GM12892 (cell line): Measurements from ENCODE around the gene CGB8.

Experiments
- POLR2A ChIP-seq: IDR thresholded peaks from 2 replicates; pipeline ENCODE4 v1.6.1; 2011; ENCODE audit warnings: low read depth, low read length, control low read depth
- POLR2AphosphoS5 ChIP-seq: IDR thresholded peaks from 2 replicates; pipeline ENCODE4 v1.6.1; 2011; ENCODE audit warnings: low read depth, low read length, control low read depth
- TAF1 ChIP-seq: IDR thresholded peaks from 2 replicates; pipeline ENCODE4 v1.6.1; 2011; ENCODE audit warnings: low read depth, mild to moderate bottlenecking, control low read depth, low read length, borderline replicate concordance

- TF ChIP-seq POLR2A: no peak
- no peak for TF ChIP-seq TAF1
- TF ChIP-seq POLR2AphosphoS5: no peak
Measured at GRCh38 chr19:49064768-49065611, 16.1 kb upstream of the CGB8 start, which contains the start of gene NTF4.
